ENCODE measurements around the gene TYMS. TPM values are rescaled to one million over a fixed set of nuclear protein-coding genes. Genes with fewer than 3 reads are reported as not detected.

The TYMS gene
- total and polyA plus RNA-seq, 9 of the 15 experiments (the other 6 are each of a cell fraction or from before 2014, with no cell fraction given) = 69.1 to 409 (median 175) TPM

- TF ChIP-seq NKRF (IDR thresholded peaks at IDR 0.05; ENCODE audit: borderline replicate concordance) (no peak), NFATC3 (IDR thresholded peaks at IDR 0.05) (no peak), PKNOX1 (IDR thresholded peaks at IDR 0.05) (peak; percentile 18; the same call in 1 of the 2 replicates), PRPF4 (IDR thresholded peaks at IDR 0.05; ENCODE audit: insufficient read depth, low read depth, low read length, poor library complexity, severe bottlenecking) (no peak)
These were observed 4.7 kb downstream of the TYMS start (continued) for GRCh38 chr18:662197-662596.

GRCh38 chr18:666177-666576 lies 8.7 kb downstream of the TYMS start:
- H4K20me1 ChIP-seq (replicated peaks; ENCODE audit: control insufficient read depth, insufficient read depth, low read length) = peaks cover 9% of the 10 kb centered on the region; the same call in 1 of the 2 replicates
- FAIRE-seq (peak; percentile 19), ATAC-seq (peak; percentile 86), DNase-seq (ENCODE audit: extremely low read depth in 1 of 4, low spot score in 3 of 4) (peak in 3 of 4 experiments; percentile 41 to 52 (median 50))
- intact Hi-C loops (cut with micrococcal nuclease) (no loop called here), in situ Hi-C loops (cut with MboI) (no loop called here)
- H3K79me2 ChIP-seq (ENCODE audit: control insufficient read depth, insufficient read depth, low read length) = peaks cover 46% of the 10 kb centered on the region
- BruUV-seq (replicated peaks) = no TSS peak
- no peaks in the 10 kb centered on the region for H3K27me3 ChIP-seq (ENCODE audit: control insufficient read depth in 2 of 2, insufficient read depth in 2 of 2, low read length in 2 of 2)
- H3K9me3 ChIP-seq (replicated peaks; ENCODE audit: control insufficient read depth, insufficient read depth, low read depth, low read length) = 0 out of 2 replicates have a peak, but pooled peaks cover 3% of the 10 kb centered on the region
- H3K9ac ChIP-seq (ENCODE audit: insufficient read depth in 1 of 2, low read depth in 2 of 2, low read length in 2 of 2) = 0 out of 4 replicates have a peak overlapping the region, but pooled peaks of 1 of the 2 experiments have one; percentile 0
- no peaks in the 10 kb centered on the region; a peak in 1 of 5 replicates for H3K4me1 ChIP-seq (replicated peaks in 1 of 2; ENCODE audit: control insufficient read depth in 2 of 2, insufficient read depth in 2 of 2, low read length in 2 of 2)
- H3K4me3 ChIP-seq = no peak overlapping the region
- H3K9me1 ChIP-seq (ENCODE audit: control insufficient read depth, insufficient read depth, low read length) = no peaks in the 10 kb centered on the region
- POLR2A ChIA-PET = interaction anchor here (1.0 to 1.2 kb wide), 2 partner anchors 12 to 37 kb away, joined by 3 to 4 read pairs; no protein-coding TSS in a partner anchor
- H2AFZ ChIP-seq (ENCODE audit: low read depth, low read length) = no peak overlapping the region
- H3K4me2 ChIP-seq (ENCODE audit: insufficient read depth, low read length) = no peak overlapping the region
- H3K36me3 ChIP-seq (ENCODE audit: control insufficient read depth, insufficient read depth, low read length) = peaks cover 59% of the 10 kb centered on the region
- H3K27ac ChIP-seq (ENCODE audit: extremely low read depth, low read depth, low read length) = no peak overlapping the region
- CTCF ChIA-PET (ENCODE audit: low intra/inter-chr PET ratio) = interaction anchor here (1.3 kb wide), 1 partner anchor 164 kb away, joined by 5 read pairs; no protein-coding TSS in a partner anchor
- 93% methylated on average over 8 of the region's 8 CpGs for WGBS (ENCODE audit: insufficient coverage, low coverage, missing lambda C conversion rate)
- TF ChIP-seq ZBTB34 (CRISPR knock-in tag; IDR thresholded peaks at IDR 0.05) (no peak), NONO (IDR thresholded peaks at IDR 0.05; ENCODE audit: low read depth in 2 of 2, low read length in 1 of 2) (no peak), HCFC1 (IDR thresholded peaks at IDR 0.05; ENCODE audit: low read depth, low read length) (0 out of 2 replicates have a peak, but pooled peaks have one; percentile 12), POLR2G (IDR thresholded peaks at IDR 0.05; ENCODE audit: low read depth, low read length) (peak; percentile 41), NFIX (CRISPR knock-in tag; IDR thresholded peaks at IDR 0.05; ENCODE audit: low read depth) (no peak), MCM3 (IDR thresholded peaks at IDR 0.05) (no peak), PHF21A (IDR thresholded peaks at IDR 0.05; ENCODE audit: borderline replicate concordance, low read depth) (no peak), NFE2 (IDR thresholded peaks at IDR 0.05; ENCODE audit: low read depth) (no peak), CTCFL (IDR thresholded peaks at IDR 0.05; ENCODE audit: borderline replicate concordance, insufficient read depth, low read depth, low read length, poor library complexity, severe bottlenecking) (peak; percentile 57), MTF1 (CRISPR knock-in tag; IDR thresholded peaks at IDR 0.05; ENCODE audit: borderline replicate concordance) (no peak)
